ENCODE measurements around the gene PIGR. TPM values are rescaled to one million over a fixed set of nuclear protein-coding genes. Genes with fewer than 3 reads are reported as not detected.
A peak's percentile ranks its signal among the peaks of the same experiment; 100 is the strongest.

PIGR gene
- total and polyA plus RNA-seq, 8 donors, result 0.11 to 587 (median 0.22) TPM

GRCh38 chr1:206955476-206956451, 9.5 kb upstream of the PIGR start:
- Histone ChIP-seq H3K36me3 (no peaks in the 10 kb centered on the region), H3K4me1 (peaks cover 8 to 20% of the 10 kb centered on the region in 2 donors), H3K9me3 (no peaks in the 10 kb centered on the region), H3K27ac (peak overlapping the region; percentile 21 to 33), H3K27me3 (no peaks in the 10 kb centered on the region), H3K4me3 (no peak overlapping the region)
- ATAC-seq, result peak; percentile 75
- TF ChIP-seq CTCF (IDR thresholded peaks at IDR 0.05), result no peak
- DNase-seq, result peak in 3 of 4 donors; percentile 14 to 65 (median 37)
- intact Hi-C loops (cut with DNase I), result no loop called here

- ATAC-seq, result no peak
Measured at GRCh38 chr1:206954459-206955342, 8.4 kb upstream of the PIGR start.

DNA sequence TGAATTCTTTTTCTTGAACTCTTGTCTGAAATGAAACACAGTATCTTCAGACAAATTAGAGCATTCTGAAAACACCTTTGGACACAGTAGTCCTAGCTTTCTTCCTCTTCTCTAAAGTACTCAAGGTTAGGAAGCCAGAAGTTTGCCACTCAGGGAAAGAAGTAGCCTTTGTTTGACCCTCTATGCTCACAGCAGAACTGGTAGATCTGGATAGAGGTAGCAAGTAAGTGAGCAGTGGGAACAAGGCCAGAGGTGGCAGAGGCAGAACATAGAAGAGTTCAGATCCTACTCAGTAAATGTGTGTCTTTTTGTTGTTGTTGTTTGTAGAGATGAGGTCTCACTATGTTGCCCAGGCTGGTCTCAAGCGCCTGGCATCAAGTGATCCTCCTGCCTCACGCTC, 7.4 kb upstream of the PIGR start:
- DNase-seq (peak in 1 of 4 donors; percentile 53), ATAC-seq (peak; percentile 63)
- no peaks in the 10 kb centered on the region for H3K36me3 ChIP-seq
- peaks cover 8 to 20% of the 10 kb centered on the region in 2 donors for H3K4me1 ChIP-seq
- no peak overlapping the region for H3K27ac ChIP-seq
- H3K9me3 ChIP-seq, result peaks cover 0 to 5% of the 10 kb centered on the region in 2 donors
- H3K27me3 ChIP-seq, result no peaks in the 10 kb centered on the region
- intact Hi-C loops (cut with DNase I), result no loop called here
- no peak for TF ChIP-seq CTCF (IDR thresholded peaks at IDR 0.05)
- H3K4me3 ChIP-seq, result no peak overlapping the region

More at GRCh38 chr1:206954459-206955342, 8.4 kb upstream of the PIGR start:
- no peak for DNase-seq
- intact Hi-C loops (cut with DNase I), result no loop called here
- no peak overlapping the region for H3K4me3 ChIP-seq
- no peak for TF ChIP-seq CTCF (IDR thresholded peaks at IDR 0.05)
- H3K9me3 ChIP-seq, result peaks cover 0 to 3% of the 10 kb centered on the region in 2 donors
- peaks cover 8 to 20% of the 10 kb centered on the region in 2 donors for H3K4me1 ChIP-seq
- H3K27ac ChIP-seq, result no peak overlapping the region
- no peaks in the 10 kb centered on the region for H3K27me3 ChIP-seq
- no peaks in the 10 kb centered on the region for H3K36me3 ChIP-seq

GRCh38 chr1:206953126-206953525, 6.9 kb upstream of the PIGR start:
- no peak overlapping the region for H3K27ac ChIP-seq
- no peaks in the 10 kb centered on the region for H3K36me3 ChIP-seq
- DNase-seq (no peak), ATAC-seq (peak; percentile 22)
- intact Hi-C loops (cut with DNase I), result no loop called here
- H3K4me3 ChIP-seq, result no peak overlapping the region
- H3K9me3 ChIP-seq, result peaks cover 0 to 5% of the 10 kb centered on the region in 2 donors
- no peak for TF ChIP-seq CTCF (IDR thresholded peaks at IDR 0.05)
- peaks cover 8 to 20% of the 10 kb centered on the region in 2 donors for H3K4me1 ChIP-seq
- H3K27me3 ChIP-seq, result no peaks in the 10 kb centered on the region
